Articular chondrocyte of knee joint (primary cell): ENCODE measurements around the gene PTPRJ. TPM values are rescaled to one million over a fixed set of nuclear protein-coding genes. Genes with fewer than 3 reads are reported as not detected.

Experiments used
- small RNA-seq: library from RNA; depleted of rRNA; stranded (forward); fragments of <200 nt; gene quantifications from one replicate; pipeline ENCODE3, GENCODE V24; 2012
- total RNA-seq: library from RNA; depleted of rRNA; stranded (reverse); fragments of >200 nt; gene quantifications from 2 replicates; pipeline ENCODE4 v1.2.3, GENCODE V29; 2012

Gene PTPRJ
- total RNA-seq: 10.1 and 10.6 TPM in 2 replicates

DNA sequence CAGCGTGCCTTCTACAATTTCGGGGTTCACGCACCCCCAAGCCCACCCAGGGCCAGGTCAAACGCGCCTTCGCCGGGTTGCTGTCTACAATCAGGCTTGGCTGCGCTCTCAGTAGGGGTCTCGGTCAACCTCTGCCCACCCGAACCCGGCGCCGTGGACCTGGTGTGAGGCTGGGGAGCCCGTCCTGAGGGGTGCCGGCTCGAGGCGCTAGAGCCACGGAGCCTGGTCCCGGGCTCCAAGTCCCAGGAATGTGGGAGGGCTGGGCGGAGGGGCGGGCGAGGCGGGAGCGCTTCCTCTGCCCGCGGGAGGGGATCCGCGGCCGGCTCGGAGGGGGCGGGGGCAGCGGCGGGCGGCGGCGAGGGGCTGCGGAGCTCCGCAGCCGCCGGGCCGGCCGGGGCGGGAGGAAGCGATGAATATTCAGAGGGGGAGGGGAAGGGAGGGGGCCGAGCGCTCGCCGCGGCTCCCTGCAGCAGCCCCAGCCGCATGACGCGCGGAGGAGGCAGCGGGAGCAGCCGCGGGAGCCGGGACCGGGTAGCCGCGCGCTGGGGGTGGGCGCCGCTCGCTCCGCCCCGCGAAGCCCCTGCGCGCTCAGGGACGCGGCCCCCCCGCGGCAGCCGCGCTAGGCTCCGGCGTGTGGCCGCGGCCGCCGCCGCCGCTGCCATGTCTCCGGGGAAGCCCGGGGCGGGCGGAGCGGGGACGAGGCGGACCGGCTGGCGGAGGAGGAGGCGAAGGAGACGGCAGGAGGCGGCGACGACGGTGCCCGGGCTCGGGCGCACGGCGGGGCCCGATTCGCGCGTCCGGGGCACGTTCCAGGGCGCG, at the start of gene PTPRJ:
Gene PTPRJ, plus strand, starts transcription at position 472 of the 819 bp plus-strand sequence. CDS start 354 bp downstream, outside the sequence.

DNA sequence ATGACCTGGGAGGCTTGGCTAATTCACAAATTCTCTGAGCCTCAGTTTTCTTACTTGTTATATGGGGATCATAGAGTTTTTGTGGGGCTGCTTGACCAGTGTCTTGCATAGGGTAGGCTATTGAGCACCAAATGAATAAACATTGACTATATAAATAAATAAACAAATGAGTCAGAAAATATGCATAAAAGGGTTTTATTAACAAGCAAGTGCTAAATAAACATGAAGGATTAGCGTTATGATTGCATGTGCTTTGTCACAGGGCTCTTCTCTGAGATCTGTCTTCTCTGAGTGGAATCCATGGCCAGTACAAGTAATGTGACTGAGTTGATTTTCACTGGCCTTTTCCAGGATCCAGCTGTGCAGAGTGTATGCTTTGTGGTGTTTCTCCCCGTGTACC, 236.2 kb downstream of the PTPRJ start, which contains the start of gene OR4B1:
Gene OR4B1, plus strand, starts transcription at position 301 of the 400 bp plus-strand sequence. Its CDS starts 0 bp downstream, at position 301.

Small RNAs within 50 kb of the gene (small RNA-seq; reads per million reads assigned to genes)
- not detected for gene MIR3161

Other genes starting within 250 kb of the PTPRJ start
- gene FNBP4, start 213.2 kb upstream of the PTPRJ start, total RNA-seq: 86.0 and 131 TPM in 2 replicates
- 30.6 and 34.2 TPM in 2 replicates for gene NUP160, start 132.2 kb upstream of the PTPRJ start, total RNA-seq
- not detected in 2 replicates for gene OR4B1, start 236.3 kb downstream of the PTPRJ start, total RNA-seq